ENCODE measurements around the gene CAP1. TPM values are rescaled to one million over a fixed set of nuclear protein-coding genes. Genes with fewer than 3 reads are reported as not detected.
A peak's percentile ranks its signal among the peaks of the same experiment; 100 is the strongest.
"Not testable (repeated sequence)": the region's sequence is repeated elsewhere in the genome, so short reads cannot be mapped to it uniquely, and the experiment has no call there.

The CAP1 gene
- polyA plus RNA-seq, 3 donors from 2014 or later = 766 to 1,293 (median 950) TPM

DNA sequence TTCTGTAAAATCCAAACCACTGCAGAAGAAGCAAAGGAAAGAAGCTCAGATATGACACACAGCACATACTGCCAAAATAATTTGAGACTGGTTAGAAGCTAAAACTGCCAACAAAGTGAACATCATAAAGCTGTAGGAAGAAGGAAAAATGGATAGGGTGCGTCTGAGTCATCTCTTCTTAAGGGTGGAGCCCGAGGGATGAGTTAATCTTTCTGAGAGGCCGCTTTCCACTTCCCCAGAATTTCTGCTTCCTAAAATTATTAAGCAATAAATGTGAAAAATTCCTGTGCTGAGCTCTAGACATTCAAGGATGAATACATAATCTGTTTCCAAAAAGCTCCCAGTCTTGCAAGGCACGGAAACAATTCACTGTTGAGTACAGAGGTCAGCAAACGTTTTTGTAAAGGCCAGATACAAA is 36.4 kb downstream of the CAP1 start:
- Mint-ChIP-seq H3K9me3 (no peaks in the 10 kb centered on the region), H3K27ac (peak overlapping the region in 3 of 6 donors; percentile 28 to 68 (median 56)), H3K27me3 (ENCODE audit: low read depth in 3 of 3) (no peaks in the 10 kb centered on the region), H3K4me3 (no peak overlapping the region), H3K4me1 (peaks cover 0 to 7% of the 10 kb centered on the region in 2 donors), H3K36me3 (peaks cover 3 to 9% (median 8%) of the 10 kb centered on the region in 3 donors)
- DNase-seq = no peak

DNA sequence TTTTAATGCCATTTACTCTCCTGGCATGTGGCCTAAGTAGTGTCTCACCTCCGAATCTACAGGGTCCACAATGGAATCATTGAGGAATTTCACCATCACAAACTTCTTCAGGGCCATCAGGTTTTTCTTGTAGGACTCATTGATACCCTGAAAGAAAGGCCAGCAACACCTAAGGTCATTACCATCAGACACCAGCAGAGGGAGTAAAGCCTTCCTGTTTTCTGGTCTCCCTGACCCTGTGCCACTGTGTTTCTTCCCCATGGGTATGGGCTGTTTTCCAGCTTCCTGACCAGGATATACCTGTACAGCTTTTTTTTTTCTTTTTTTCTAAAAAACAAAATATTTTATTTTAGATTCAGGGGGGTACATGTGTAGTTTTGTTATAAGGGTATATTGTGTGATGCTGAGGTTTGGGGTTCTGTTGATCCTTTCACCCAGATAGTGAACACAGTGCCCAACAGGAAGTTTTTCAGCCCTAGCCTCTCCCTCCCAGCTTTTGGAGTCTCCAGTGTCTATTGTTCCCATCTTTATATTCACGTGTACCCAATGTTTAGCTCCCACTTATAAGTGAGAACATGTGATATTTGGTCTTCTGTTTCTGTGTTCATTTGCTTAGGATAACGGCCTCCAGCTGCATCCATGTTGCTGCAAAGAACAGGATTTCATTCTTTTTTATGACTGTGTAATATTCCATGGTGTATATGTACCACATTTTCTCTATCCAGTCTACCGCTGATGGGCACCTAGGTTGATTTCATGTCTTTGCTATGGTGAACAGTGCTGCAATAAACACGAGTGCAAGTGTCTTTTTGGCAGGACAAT is 38.2 kb downstream of the CAP1 start:
- Mint-ChIP-seq H3K36me3 (peaks cover 0 to 7% (median 3%) of the 10 kb centered on the region in 3 donors), H3K27ac (peak overlapping the region in 3 of 6 donors; percentile 49 to 72 (median 72)), H3K4me3 (no peak overlapping the region), H3K27me3 (ENCODE audit: low read depth in 3 of 3) (no peaks in the 10 kb centered on the region), H3K9me3 (no peaks in the 10 kb centered on the region), H3K4me1 (peaks cover 0 to 6% of the 10 kb centered on the region in 2 donors)
- peak; percentile 46 to 51 (median 47) for DNase-seq

DNA sequence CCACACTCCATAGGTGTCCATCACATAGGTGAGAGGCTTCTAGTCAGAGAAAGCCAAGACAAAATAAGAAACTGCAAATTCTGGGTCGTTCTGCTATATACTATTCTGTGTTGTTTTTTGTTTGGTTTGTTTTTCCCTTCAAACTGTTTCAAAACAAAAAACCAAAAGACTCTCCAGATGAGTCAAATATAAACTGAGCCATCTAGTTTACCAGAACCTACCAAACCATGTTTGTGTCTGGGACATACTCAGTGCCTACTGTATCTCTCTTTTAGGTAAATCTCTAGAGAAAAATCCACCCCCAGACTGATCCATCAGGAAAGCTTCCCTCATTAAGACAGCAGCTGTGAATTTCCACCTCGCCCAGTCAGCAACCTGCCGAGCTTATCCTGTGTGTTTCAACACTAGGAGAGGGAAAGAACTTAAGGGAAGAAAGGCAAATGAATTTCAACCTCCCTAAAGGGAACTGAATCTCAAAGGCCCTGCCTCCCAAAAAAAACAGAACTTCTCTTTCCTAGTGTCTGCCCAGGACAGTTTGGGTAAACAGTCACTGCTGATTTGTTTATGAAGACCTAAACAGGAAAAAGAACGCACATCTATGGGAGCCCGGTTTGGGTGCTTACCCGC is 39.4 kb downstream of the CAP1 start:
- no peak overlapping the region for H3K27ac Mint-ChIP-seq
- DNase-seq = no peak
- H3K4me1 Mint-ChIP-seq = peaks cover 5 to 6% of the 10 kb centered on the region in 2 donors
- H3K36me3 Mint-ChIP-seq = peaks cover 0 to 7% (median 3%) of the 10 kb centered on the region in 3 donors
- H3K27me3 Mint-ChIP-seq (ENCODE audit: low read depth in 3 of 3) = peaks cover 0 to 2% (median 0%) of the 10 kb centered on the region in 3 donors
- H3K9me3 Mint-ChIP-seq = no peaks in the 10 kb centered on the region
- no peak overlapping the region for H3K4me3 Mint-ChIP-seq

DNA sequence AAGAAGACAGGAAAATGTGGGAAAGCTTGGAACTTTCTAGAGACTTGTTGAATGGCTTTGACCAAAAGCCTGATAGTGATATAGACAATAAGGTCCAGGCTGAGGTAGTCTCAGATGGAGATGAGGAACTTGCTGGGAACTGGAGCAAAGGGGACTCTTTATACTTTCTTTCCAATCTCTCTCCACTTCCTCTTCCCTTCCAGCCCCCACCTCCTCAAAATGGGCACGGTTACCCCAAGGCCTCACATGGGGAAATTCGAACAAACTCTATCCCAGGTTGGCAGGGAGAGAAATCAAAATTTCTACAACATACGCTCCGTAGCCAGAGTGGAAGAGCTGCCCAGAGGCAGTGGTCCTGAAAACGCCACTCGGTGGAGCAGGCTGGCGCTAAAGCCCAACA is 41.3 kb downstream of the CAP1 start:
- Mint-ChIP-seq H3K9me3 (no peaks in the 10 kb centered on the region), H3K4me3 (no peak overlapping the region), H3K4me1 (peaks cover 4 to 12% of the 10 kb centered on the region in 2 donors), H3K27ac (no peak overlapping the region), H3K36me3 (peaks cover 0 to 13% (median 3%) of the 10 kb centered on the region in 3 donors), H3K27me3 (ENCODE audit: low read depth in 3 of 3) (peaks cover 0 to 2% (median 0%) of the 10 kb centered on the region in 3 donors)
- DNase-seq = no peak

DNA sequence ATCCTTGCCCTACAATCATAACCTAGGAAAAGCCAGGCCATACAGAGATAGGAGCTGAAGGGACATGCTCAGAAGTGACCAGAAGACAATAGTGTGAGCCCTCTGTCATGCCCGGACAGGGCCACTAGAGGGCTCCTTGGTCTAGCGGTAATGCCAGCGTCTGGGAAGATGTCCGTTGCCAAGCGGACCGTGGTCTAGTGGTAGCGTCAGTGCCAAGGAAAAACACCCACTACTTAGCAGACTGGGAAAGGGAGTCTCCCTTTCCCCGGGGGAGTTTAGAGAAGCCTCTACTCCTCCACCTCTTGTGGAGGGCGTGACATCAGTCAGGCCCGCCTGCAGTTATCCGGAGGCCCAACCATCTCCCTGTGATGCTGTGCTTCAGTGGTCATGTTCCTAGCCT is 44.2 kb downstream of the CAP1 start:
- not testable (repeated sequence) for H3K9me3 Mint-ChIP-seq; H3K27me3 Mint-ChIP-seq (ENCODE audit: low read depth in 3 of 3)
- Mint-ChIP-seq H3K4me1 (peaks cover 0 to 12% of the 10 kb centered on the region in 2 donors), H3K27ac (peak overlapping the region in 1 of 6 donors; percentile 34), H3K4me3 (peak overlapping the region in 3 of 5 donors; percentile 50 to 65 (median 57)), H3K36me3 (peaks cover 0 to 23% (median 3%) of the 10 kb centered on the region in 3 donors)
- DNase-seq = peak; percentile 31 to 37 (median 35)

DNA sequence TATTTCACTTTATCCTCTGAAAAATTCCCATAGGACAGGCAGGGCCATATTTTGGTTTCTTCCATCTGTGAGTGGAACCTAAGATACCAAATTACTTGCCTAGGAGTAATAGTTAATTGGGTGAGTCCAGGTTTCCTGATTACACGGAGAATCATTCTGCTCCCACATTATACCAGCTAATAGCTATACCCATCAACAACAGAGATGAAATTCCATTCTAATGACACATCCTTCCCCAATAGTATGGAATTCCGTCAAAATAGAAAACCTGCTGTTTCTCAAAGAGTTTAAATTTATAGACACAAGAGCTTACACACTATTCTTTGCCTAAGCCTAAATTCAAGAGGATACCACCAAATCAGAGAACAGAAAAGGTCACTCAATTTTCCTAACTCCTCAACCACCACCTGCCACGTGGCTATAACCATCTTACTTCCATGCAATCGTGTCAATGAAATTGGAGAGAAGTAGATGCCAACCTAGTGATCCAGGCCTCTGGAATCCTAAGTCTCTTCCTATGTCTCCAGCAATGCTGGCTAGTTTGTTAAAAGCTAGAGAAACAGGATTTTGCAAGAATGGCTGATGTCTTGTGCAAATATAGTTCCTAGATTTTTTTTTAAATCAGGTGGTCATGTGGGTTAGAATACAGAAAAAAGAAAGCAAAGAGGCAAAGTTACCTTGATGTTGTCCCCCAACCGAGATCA is 50.3 kb downstream of the CAP1 start:
- peaks cover 0 to 26% (median 0%) of the 10 kb centered on the region in 3 donors for H3K36me3 Mint-ChIP-seq
- DNase-seq = no peak
- no peaks in the 10 kb centered on the region for H3K27me3 Mint-ChIP-seq (ENCODE audit: low read depth in 3 of 3)
- H3K4me3 Mint-ChIP-seq = no peak overlapping the region
- peaks cover 0 to 2% of the 10 kb centered on the region in 2 donors for H3K4me1 Mint-ChIP-seq
- H3K9me3 Mint-ChIP-seq = no peaks in the 10 kb centered on the region
- no peak overlapping the region for H3K27ac Mint-ChIP-seq

DNA sequence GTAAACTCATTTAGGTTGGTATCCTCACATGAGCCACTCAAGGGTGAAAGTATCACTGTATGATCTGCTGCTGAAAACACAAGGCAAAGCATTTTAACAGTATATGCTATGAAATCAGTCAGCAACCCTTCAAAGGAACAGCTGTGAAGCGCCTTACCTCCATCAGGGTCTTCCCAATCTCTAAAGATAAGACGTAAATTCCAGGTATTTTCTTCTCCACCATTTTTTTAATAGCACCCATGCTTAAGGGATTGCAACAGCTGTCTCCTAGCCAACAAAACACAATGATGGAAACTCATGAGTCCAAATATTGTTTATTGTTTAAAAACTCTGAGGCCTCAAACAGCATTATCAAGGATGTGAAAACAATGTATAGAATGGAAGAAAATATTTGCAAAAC is 51.7 kb downstream of the CAP1 start:
- Mint-ChIP-seq H3K36me3 (peaks cover 0 to 22% (median 0%) of the 10 kb centered on the region in 3 donors), H3K4me1 (peaks cover 10% of the 10 kb centered on the region in 2 donors), H3K27ac (no peak overlapping the region), H3K27me3 (ENCODE audit: low read depth in 3 of 3) (peaks cover 0 to 7% (median under 1%) of the 10 kb centered on the region in 3 donors), H3K9me3 (no peaks in the 10 kb centered on the region), H3K4me3 (no peak overlapping the region)
- DNase-seq = no peak

DNA sequence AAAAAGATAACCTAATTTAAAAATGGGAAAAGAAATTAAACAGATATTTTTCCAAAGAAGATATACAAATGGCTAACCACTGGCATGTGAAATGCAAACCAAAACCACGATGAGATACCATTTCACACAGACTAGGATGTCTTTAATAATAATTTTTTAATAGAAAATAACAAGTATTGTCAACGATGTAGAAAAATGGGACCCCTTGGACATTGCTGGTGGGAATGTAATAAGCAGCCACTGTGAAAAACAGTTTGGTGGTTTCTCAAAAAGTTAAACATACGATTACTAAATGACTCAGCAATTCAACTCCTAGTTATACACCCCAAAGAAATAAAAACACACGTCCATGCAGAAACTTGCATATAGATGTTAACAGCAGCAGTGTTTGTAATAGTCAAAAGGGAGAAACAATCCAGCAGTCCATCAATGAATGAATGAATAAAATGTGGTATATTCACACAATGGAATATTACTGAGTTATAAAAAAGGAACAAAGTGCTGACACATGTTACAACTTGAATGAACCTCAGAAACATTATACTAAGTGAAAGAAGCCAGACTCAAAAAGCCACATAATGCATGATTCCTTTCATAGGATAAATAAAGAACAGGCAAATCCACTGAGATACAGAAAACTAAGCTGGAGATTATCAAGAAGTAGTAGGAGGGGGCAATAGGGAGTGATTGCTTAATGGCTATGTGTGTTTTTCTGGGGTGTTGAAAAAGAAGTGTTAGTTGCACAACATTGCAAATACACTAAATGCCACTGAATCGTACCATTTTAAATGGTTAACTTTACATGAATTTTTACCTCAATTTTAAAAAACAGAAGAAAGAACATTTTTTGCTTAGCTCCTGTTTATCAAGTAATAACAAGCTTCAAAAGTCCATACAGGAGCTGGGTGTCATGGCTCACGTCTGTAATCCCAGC is 52.4 kb downstream of the CAP1 start:
- Mint-ChIP-seq H3K27ac (no peak overlapping the region), H3K4me3 (no peak overlapping the region)

DNA sequence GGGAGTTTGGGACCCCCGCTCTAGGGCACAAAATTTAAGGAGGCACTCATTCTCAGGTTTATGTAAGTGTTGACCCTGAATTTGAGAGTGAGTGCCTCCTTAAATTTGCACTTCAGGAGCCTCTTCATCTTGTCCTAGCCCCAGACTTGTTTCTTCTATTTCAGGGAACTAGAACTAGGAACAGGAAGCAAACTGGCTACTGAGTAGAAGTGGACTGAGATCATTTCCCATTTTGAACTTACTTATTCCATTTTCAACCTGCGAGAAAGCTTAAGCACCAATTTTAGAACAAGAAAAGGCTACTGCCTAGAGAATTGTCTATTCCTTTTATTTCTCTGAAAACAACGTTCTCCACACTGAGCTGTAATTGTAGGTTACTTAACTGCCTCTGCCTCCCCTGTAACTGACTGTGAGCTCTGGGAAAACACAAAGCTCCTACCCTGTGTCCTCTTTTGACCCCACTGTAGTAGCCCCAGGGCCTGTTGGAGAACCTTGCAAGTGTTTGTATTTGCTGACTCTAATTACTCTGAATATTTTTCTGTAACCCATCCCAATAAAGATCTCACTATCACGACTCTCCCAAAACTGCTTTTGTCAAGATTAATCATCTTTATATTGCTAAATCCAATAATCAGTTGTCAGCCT is 54.1 kb downstream of the CAP1 start:
- no peak overlapping the region for H3K4me3 Mint-ChIP-seq
- DNase-seq = no peak
- H3K27me3 Mint-ChIP-seq (ENCODE audit: low read depth in 3 of 3) = peaks cover 4 to 13% (median 7%) of the 10 kb centered on the region in 3 donors
- H3K9me3 Mint-ChIP-seq = no peaks in the 10 kb centered on the region
- H3K4me1 Mint-ChIP-seq = peaks cover 16% of the 10 kb centered on the region in 2 donors
- H3K27ac Mint-ChIP-seq = peak overlapping the region in 4 of 6 donors; percentile 3 to 91 (median 56)
- peaks cover 0 to 14% (median 0%) of the 10 kb centered on the region in 3 donors for H3K36me3 Mint-ChIP-seq

More for the DNA sequence above, 52.4 kb downstream of the CAP1 start:
- peaks cover 4 to 13% (median 5%) of the 10 kb centered on the region in 3 donors for H3K27me3 Mint-ChIP-seq (ENCODE audit: low read depth in 3 of 3)
- peaks cover 16% of the 10 kb centered on the region in 2 donors for H3K4me1 Mint-ChIP-seq
- H3K36me3 Mint-ChIP-seq = peaks cover 0 to 22% (median 0%) of the 10 kb centered on the region in 3 donors
- DNase-seq = no peak
- H3K9me3 Mint-ChIP-seq = no peaks in the 10 kb centered on the region

DNA sequence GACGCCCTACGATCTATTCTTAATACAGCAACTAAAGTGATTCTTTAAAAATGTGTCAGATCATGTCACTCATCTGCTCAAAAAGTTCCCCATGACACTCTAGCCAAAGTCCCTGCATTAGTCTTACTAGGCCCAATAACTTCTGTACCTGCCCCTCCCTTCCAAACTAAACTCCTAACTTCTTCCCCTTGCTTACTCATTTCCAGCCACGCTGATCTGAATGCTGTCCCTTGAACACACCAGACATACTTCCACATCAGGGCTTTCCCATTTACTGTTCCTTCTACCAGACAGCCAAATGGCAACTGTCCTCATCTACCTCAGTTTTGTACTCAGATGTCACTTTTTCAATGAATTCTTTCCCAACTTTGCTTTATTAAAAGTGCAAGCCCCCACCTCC is 55.3 kb downstream of the CAP1 start:
- Mint-ChIP-seq H3K27ac (peak overlapping the region in 4 of 6 donors; percentile 12 to 91 (median 48)), H3K36me3 (peaks cover 0 to 8% (median 0%) of the 10 kb centered on the region in 3 donors), H3K9me3 (no peaks in the 10 kb centered on the region), H3K4me3 (peak overlapping the region in 3 of 5 donors; percentile 13 to 60 (median 17)), H3K27me3 (ENCODE audit: low read depth in 3 of 3) (peaks cover 4 to 13% (median 11%) of the 10 kb centered on the region in 3 donors), H3K4me1 (peaks cover 16% of the 10 kb centered on the region in 2 donors)
- DNase-seq = no peak

DNA sequence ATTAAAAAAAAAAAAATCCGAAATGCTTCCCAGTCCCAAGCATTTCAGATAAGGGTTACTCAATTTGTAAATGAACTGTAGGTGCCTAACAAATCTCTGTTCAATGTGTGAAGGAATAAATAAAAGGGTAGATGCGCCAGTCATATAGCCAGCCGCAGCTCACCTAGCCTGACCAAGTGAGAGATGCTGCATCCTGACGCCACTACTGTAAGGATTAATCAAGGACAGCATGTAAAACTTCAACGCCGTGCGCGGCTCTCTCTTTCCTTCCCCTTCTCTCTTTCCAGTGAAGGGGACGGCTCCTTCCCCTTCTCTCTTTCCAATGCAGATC is 56.1 kb downstream of the CAP1 start:
- H3K9me3 Mint-ChIP-seq = no peaks in the 10 kb centered on the region
- peak overlapping the region; percentile 92 to 99 (median 94) for H3K4me3 Mint-ChIP-seq
- peaks cover 16% of the 10 kb centered on the region in 2 donors for H3K4me1 Mint-ChIP-seq
- H3K36me3 Mint-ChIP-seq = peaks cover 0 to 3% (median 0%) of the 10 kb centered on the region in 3 donors
- DNase-seq = no peak
- peak overlapping the region; percentile 82 to 95 (median 92) for H3K27ac Mint-ChIP-seq
- H3K27me3 Mint-ChIP-seq (ENCODE audit: low read depth in 3 of 3) = peaks cover 4 to 13% (median 12%) of the 10 kb centered on the region in 3 donors

DNA sequence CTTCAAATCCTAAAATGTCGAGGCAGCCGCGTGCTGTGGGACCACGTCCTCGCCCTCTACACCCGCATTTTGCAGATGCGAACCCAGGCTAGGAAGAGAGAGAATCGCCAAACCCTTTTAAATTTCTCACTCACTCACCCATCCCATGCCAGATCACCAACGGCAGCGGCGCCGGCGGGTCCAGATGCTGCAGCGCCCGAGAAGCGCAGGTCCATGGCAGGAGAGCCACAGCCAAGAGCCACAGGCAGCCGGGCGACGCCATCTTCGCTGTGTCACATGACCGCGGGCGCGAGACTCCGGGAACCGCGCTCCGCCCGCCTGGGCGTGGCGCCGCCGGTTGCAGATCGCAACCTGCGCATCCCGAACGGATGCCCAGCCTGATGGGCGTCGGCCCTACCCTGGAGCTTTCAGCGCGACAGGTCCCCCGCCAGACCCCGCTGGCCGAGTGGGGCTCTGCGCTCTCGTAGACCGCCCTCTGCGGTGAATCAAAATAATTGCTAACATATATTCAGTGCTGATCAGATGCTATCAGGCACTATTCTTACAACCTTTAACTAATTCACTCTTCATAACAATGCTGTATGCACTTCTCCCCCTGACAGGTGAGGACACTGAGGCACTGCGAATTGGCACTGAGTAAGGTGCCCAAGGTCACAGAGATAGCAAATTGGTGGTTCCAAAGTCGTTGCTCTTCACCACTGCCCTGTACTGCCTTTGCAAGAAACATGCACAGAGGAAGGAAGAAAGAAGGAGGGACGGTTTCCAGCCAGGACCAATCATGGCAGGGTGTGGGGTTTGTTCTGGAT is 56.7 kb downstream of the CAP1 start, which contains the start of gene PPT1:
Gene PPT1 (minus strand): TSS at position 276 of the 806 bp plus-strand sequence. CDS start 14 bp downstream, at position 262.
- Mint-ChIP-seq H3K27me3 (ENCODE audit: low read depth in 3 of 3) (peaks cover 4 to 13% (median 12%) of the 10 kb centered on the region in 3 donors), H3K36me3 (peaks cover 0 to 3% (median 0%) of the 10 kb centered on the region in 3 donors), H3K4me1 (peaks cover 16% of the 10 kb centered on the region in 2 donors), H3K4me3 (peak within 1 kb of the TSS; percentile 92 to 99 (median 94)), H3K9me3 (peaks cover 0 to 1% (median under 1%) of the 10 kb centered on the region in 6 donors), H3K27ac (peak within 1 kb of the TSS; percentile 83 to 95 (median 92))
- peak; percentile 75 to 82 (median 80) for DNase-seq
